ENCODE measurements around the gene NANOS3.

Gene NANOS3

GRCh38 chr19:13864667-13865570 lies 12.0 kb upstream of the NANOS3 start:
- DNase-seq = no peak

DNA sequence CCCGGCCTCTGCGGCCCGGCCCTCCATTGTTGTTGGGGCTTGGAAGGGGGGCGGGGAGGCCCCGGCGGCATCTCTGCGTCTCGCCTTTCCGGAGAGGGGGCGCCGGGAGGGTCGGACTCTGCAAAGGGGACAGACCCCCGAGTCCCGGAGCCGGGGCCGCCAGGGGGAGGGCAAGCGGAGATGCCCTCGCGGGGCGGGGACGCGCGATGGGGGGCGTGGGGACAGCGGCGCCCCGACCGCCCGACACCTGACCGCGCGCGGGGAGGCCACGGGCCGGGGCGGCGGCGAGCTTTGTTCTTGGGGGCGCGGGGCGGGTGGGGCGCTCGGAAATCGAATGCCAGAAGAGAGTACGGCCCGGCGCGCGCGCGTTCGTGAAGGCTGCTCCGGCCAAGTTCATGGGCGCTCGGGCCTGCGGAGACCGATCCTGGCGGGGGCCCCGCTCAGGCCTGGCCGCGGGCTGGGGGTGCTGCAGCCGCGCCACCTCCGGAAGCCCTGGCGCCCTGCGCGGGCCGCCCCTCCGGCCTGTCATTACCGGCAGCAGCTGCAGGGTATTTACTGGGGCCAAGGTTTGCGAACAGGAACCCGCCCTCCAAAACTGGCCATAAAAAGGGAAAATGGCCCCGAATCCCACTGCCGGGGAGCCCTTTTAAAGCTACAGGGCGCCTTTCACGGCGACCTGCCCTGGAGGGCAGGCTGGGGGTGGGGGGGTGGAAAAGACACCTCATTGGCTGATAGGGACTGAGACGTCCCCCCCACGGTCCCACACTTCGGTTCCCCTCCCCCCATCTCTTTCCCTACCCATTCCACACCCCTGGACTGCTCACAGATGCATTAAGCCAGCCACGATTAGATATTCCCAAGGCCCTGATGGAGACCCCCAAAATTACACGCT lies 11.1 kb upstream of the NANOS3 start:
- DNase-seq = no peak

GRCh38 chr19:13866463-13867046 lies 10.4 kb upstream of the NANOS3 start:
- DNase-seq = no peak

GRCh38 chr19:13868663-13869062 lies 8.3 kb upstream of the NANOS3 start:
- no peak for DNase-seq

GRCh38 chr19:13869281-13869680 lies 7.7 kb upstream of the NANOS3 start:
- DNase-seq = no peak

- DNase-seq = no peak
These were observed 6.1 kb upstream of the NANOS3 start for GRCh38 chr19:13870873-13871272.

- no peak for DNase-seq
These were observed 4.6 kb upstream of the NANOS3 start for GRCh38 chr19:13872339-13872694.

DNA sequence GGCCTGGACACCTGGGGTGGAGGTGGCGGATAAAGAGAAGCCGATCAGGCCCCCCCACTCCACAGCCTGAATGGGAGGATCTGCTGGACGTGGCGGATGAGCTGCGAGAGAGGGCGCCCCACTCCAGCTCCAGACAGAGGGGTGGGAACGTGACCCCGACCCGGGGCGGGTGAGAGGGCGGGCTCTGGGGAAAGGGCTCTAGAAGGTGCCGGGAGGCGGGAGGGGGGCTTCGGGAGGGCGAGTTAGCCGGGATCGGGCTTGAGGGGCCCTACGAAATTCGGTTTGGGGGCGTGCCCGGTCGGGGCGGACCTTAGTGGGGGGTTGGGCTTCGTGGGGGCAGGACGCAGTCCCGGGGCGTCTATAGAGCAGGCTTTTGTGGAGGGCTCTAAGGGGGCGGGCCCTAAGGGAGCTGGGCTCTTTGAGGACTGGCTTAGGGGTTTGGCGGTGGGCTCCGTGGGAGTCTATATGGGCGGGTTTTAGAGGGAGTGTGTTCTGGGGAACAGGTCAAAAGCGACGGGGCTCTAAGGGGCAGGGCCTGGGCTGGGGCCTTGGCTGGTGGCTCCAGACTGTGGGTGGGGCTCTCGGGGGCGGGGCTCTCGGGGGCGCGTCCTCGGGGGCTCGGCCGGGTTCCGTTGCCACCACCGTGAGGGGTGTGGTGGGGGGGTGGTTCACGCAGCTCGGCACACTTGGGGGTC lies 4.1 kb upstream of the NANOS3 start:
- DNase-seq = peak; percentile 74

DNA sequence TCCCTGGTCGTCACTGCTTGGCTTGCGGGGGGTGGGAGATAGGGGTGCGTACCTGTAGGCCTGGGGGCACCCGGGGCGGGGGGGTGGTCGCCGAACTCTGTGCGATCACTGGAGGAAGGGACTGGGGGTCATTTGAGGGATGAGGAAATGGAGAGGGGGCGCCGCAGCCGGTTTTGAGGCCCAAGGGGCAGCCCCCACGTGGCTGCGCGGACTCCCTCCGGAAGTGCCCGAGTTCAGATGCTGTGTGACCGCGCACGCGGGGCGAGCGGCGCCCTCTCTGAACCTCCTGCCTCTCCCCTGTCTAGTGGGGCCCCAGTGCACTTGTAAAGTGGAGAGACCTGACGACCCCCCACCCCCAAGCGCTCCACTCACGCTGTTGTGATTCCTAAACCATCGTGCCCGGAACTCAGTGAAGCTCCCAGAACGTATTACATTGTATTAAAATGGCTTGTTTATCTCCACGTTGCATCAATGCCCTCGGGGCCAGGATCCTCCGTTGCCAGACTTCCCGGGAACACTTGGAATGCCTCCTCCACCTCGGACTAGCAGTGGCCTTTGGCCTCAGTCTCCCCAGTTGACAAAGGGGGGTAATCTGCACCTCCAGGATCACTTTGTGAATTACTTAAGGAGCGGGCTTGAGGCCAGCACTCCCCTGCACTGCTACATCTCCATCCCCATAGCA lies 3.0 kb upstream of the NANOS3 start:
- no peak for DNase-seq

GRCh38 chr19:13875824-13876223 lies 1.1 kb upstream of the NANOS3 start:
- DNase-seq = no peak

GRCh38 chr19:13877303-13877702 lies 369 bp downstream of the NANOS3 start:
- DNase-seq = no peak

GRCh38 chr19:13880059-13881043 lies 3.4 kb downstream of the NANOS3 start:
- DNase-seq = peak; percentile 99

DNA sequence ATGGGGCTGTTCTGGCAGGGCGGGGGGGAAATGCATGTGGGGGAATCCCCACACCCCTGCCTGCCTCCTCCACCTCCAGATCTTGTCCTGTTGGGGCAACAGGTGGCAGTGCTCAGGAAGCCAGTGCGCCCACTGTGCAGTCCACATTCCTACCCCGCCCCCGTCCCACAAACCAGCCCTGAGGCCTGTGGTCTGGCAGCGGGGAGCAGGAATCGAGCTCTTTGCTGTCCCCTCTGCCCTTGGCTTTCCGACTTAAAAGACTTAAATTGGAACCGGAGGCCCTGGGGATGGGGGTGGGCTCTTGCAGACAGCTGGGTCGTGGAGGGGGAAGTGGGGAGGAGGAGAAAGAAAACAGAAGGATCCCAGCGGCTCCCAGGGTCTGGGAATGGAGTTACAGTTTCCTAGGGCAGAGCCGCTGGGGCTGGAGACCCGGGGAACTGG lies 4.3 kb downstream of the NANOS3 start:
- no peak for DNase-seq

- peak; percentile 76 for DNase-seq
These were observed 4.9 kb downstream of the NANOS3 start for GRCh38 chr19:13881692-13882418.

- DNase-seq = no peak
These were observed 5.5 kb downstream of the NANOS3 start for GRCh38 chr19:13882419-13882795.

DNA sequence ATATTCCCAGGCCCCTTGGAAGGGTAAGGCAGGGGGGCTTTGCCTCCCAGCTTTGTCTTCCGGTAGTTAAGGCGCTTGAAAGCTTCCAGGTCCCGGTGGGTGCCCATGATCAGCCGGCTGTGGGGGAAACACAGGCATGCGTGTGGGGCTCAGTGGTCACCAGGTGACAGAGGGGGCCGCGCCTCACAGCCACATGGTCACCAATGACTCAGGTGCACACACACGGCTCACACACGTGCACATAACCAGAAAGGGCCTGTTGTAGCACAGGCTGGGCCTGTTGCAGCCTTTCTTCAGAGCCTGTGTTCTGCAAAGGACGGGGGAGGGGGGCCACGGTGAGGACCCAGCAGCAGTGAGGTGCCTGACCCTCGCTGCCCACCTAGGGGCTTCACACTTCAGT lies 5.9 kb downstream of the NANOS3 start:
- DNase-seq = no peak

DNA sequence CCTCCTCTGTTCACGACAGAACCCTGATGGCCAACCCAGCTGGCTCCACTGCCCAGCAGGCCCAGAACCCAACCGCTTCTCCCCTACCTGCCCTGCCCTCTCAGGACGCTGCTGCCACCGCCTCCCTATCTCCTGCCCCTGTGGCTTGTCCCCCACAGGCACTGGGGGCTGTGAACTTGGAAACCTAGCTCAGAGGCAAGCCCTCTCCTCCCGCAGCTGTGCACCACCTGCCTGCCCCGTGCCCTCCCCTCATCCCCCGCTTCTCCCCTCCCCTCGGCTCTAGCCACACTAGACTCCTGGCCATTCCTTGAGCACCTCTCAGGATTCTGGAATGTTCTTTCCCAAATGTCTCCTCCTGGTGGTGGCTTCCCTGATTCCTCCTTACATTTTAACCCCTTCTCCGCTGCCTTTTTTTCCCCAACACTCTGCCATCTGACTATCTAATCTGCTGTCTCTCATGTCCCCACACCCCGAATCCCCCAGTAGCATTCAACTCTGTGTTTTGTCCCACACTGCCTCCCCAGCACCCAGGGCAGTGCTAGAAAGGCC lies 6.7 kb downstream of the NANOS3 start:
- DNase-seq = no peak

DNA sequence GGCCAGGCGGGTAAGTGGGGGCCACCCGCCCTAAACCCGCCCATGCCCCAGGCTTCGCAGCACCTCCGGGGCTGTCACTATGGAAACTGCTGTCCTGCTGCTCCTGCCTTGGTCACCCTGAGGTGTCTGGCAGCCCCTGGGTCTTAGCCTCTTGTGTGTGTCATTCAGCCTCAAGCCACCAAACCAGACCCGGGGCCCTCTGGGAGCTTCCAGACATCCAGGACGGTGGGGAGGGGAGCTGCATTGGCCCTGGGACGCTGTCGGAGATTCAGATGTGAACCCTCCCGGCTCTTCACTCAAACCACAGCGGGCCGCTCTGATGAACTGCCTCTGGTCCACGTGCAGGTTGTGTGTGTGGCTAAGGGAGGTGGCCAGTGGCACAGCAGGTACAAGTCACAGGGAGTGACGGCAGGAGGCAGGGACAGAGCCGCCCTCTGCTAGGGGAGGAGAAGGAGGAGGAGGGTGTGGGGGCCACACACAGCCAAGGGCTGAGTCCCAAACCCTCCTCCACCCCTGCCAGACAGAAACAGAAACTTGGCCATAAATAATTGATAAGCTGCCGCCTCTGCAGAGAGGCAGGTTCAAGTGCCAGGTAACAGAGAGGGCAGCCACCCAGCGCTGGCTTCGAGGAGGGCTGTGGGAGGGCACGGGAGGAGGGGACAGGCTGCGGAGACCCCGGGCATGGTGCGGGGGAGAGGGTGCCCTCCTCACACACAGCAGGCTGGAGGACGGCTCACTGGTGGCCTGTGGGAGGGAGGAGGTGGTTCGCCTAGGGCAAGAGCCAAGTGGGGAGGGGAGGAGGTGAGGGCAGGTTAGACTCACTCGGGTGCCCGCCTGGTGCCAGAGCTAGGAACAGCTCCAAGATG lies 8.0 kb downstream of the NANOS3 start:
- no peak for DNase-seq

- no peak for DNase-seq
These were observed 9.0 kb downstream of the NANOS3 start for GRCh38 chr19:13885826-13886365.
